ENCODE measurements around the gene ZAR1L.

- no peak for TF ChIP-seq CTCF (conservative IDR thresholded peaks at IDR 0.05)
- TF ChIP-seq ZFX (IDR thresholded peaks at IDR 0.05) = no peak
These were observed 8.7 kb upstream of the ZAR1L start for GRCh38 chr13:32323912-32324311.

All from C4-2B (cell line).